Measurements from ENCODE around the gene ATXN3L.

- TF ChIP-seq CTCF (IDR thresholded peaks at IDR 0.05), result no peak
- no peak for TF ChIP-seq POLR2A (IDR thresholded peaks at IDR 0.05)
- TF ChIP-seq EP300 (IDR thresholded peaks at IDR 0.05), result no peak
These were observed 47.4 kb downstream of the ATXN3L start for GRCh38 chrX:13272426-13272825.

Data from suprapubic skin (tissue), 3 donors.